Endothelial cell (in vitro differentiated cells): Measurements from ENCODE around the gene KCTD12. TPM values are rescaled to one million over a fixed set of nuclear protein-coding genes. Genes with fewer than 3 reads are reported as not detected.

Experiments used
- DNase-seq: peaks from one replicate; pipeline ENCODE4 v3.0.0; 2021; ENCODE audit warnings: low spot score
- H3K27ac Mint-ChIP-seq: one replicate; pipeline ENCODE4 v1.8.0; 2021; ENCODE audit warnings: mixed read lengths, inconsistent platforms; ENCODE audit not compliant: unreplicated experiment
- H3K27me3 Mint-ChIP-seq: one replicate; pipeline ENCODE4 v1.8.0; 2021; ENCODE audit warnings: mild to moderate bottlenecking, moderate library complexity, mixed read lengths, inconsistent platforms; ENCODE audit not compliant: unreplicated experiment
- H3K36me3 Mint-ChIP-seq: one replicate; pipeline ENCODE4 v1.8.0; 2021; ENCODE audit warnings: mild to moderate bottlenecking, low read depth, mixed read lengths, inconsistent platforms; ENCODE audit not compliant: unreplicated experiment
- H3K4me1 Mint-ChIP-seq: one replicate; pipeline ENCODE4 v1.8.0; 2021; ENCODE audit warnings: mild to moderate bottlenecking, mixed read lengths, inconsistent platforms; ENCODE audit not compliant: unreplicated experiment
- H3K4me3 Mint-ChIP-seq: one replicate; pipeline ENCODE4 v1.8.0; 2021; ENCODE audit warnings: mild to moderate bottlenecking, mixed read lengths, inconsistent platforms; ENCODE audit not compliant: unreplicated experiment
- H3K9me3 Mint-ChIP-seq: one replicate; pipeline ENCODE4 v1.8.0; 2021; ENCODE audit warnings: mixed read lengths, inconsistent platforms; ENCODE audit not compliant: unreplicated experiment
- CTCF ChIP-seq: fragments of 200-600 bp; sonication (generic); IDR thresholded peaks from one replicate; pipeline ENCODE4 v1.5.0; 2021; ENCODE audit warnings: antibody characterized with exemption; ENCODE audit not compliant: unreplicated experiment
- total RNA-seq: library from RNA; stranded (reverse); fragmentation: NEBNext Ultra II Directional; extraction: Animal tissue kit (Norgen Biotek cat#: 25700); gene quantifications from one replicate; pipeline ENCODE4 v1.2.1, GENCODE V29; 2021; ENCODE audit not compliant: unreplicated experiment

The KCTD12 gene
- total RNA-seq, 1 donor from 2014 or later, result 9.6 TPM

- H3K27me3 Mint-ChIP-seq, result no peaks in the 10 kb centered on the region
- H3K4me1 Mint-ChIP-seq, result no peaks in the 10 kb centered on the region
- no peak for TF ChIP-seq CTCF
- no peak overlapping the region for H3K27ac Mint-ChIP-seq
- no peak for DNase-seq
- no peaks in the 10 kb centered on the region for H3K36me3 Mint-ChIP-seq
- no peaks in the 10 kb centered on the region for H3K9me3 Mint-ChIP-seq
- no peak overlapping the region for H3K4me3 Mint-ChIP-seq
These were observed 40.3 kb downstream of the KCTD12 start for GRCh38 chr13:76845865-76846264.

GRCh38 chr13:76845367-76845766 lies 40.8 kb downstream of the KCTD12 start:
- no peaks in the 10 kb centered on the region for H3K9me3 Mint-ChIP-seq
- H3K36me3 Mint-ChIP-seq, result no peaks in the 10 kb centered on the region
- no peak for DNase-seq
- no peak overlapping the region for H3K4me3 Mint-ChIP-seq
- no peaks in the 10 kb centered on the region for H3K4me1 Mint-ChIP-seq
- TF ChIP-seq CTCF, result no peak
- no peaks in the 10 kb centered on the region for H3K27me3 Mint-ChIP-seq
- H3K27ac Mint-ChIP-seq, result no peak overlapping the region

GRCh38 chr13:76837801-76838200 lies 48.4 kb downstream of the KCTD12 start:
- DNase-seq, result no peak
- H3K4me3 Mint-ChIP-seq, result no peak overlapping the region
- H3K27me3 Mint-ChIP-seq, result no peaks in the 10 kb centered on the region
- no peak overlapping the region for H3K27ac Mint-ChIP-seq
- H3K4me1 Mint-ChIP-seq, result no peaks in the 10 kb centered on the region
- H3K9me3 Mint-ChIP-seq, result no peaks in the 10 kb centered on the region
- H3K36me3 Mint-ChIP-seq, result no peaks in the 10 kb centered on the region
- TF ChIP-seq CTCF, result no peak

- no peaks in the 10 kb centered on the region for H3K4me1 Mint-ChIP-seq
- H3K27me3 Mint-ChIP-seq, result peaks cover 2% of the 10 kb centered on the region
- no peak overlapping the region for H3K4me3 Mint-ChIP-seq
- TF ChIP-seq CTCF, result no peak
- H3K9me3 Mint-ChIP-seq, result no peaks in the 10 kb centered on the region
- DNase-seq, result no peak
- no peak overlapping the region for H3K27ac Mint-ChIP-seq
- H3K36me3 Mint-ChIP-seq, result no peaks in the 10 kb centered on the region
These were observed 49.9 kb downstream of the KCTD12 start for GRCh38 chr13:76836311-76836710.

- H3K4me3 Mint-ChIP-seq, result no peak overlapping the region
- H3K27ac Mint-ChIP-seq, result no peak overlapping the region
- H3K4me1 Mint-ChIP-seq, result no peaks in the 10 kb centered on the region
- H3K36me3 Mint-ChIP-seq, result no peaks in the 10 kb centered on the region
- no peak for DNase-seq
- H3K27me3 Mint-ChIP-seq, result peaks cover 2% of the 10 kb centered on the region
- no peaks in the 10 kb centered on the region for H3K9me3 Mint-ChIP-seq
- no peak for TF ChIP-seq CTCF
These were observed 52.7 kb downstream of the KCTD12 start for GRCh38 chr13:76833441-76833954.
